Measurements from ENCODE around the gene BLTP1. TPM values are rescaled to one million over a fixed set of nuclear protein-coding genes. Genes with fewer than 3 reads are reported as not detected.
A peak's percentile ranks its signal among the peaks of the same experiment; 100 is the strongest.
"Not testable (repeated sequence)": the region's sequence is repeated elsewhere in the genome, so short reads cannot be mapped to it uniquely, and the experiment has no call there.

The BLTP1 gene
- 11.2 and 16.5 TPM in 2 replicates for total RNA-seq (2014; rRNA removed; shearing (Covaris generic))

- peak; percentile 72 for DNase-seq (ENCODE audit: low read depth)
Observed at GRCh38 chr4:122151982-122152710, at the start of gene BLTP1. Gene BLTP1 (plus strand): TSS chr4:122152331. CDS start chr4:122170648, 18,317 bp downstream.

- DNase-seq (ENCODE audit: low read depth), result peak; percentile 17
Observed at GRCh38 chr4:122104184-122104583, 47.9 kb upstream of the BLTP1 start.

GRCh38 chr4:122107680-122108079 is 44.5 kb upstream of the BLTP1 start:
- DNase-seq (ENCODE audit: low read depth), result no peak

DNA sequence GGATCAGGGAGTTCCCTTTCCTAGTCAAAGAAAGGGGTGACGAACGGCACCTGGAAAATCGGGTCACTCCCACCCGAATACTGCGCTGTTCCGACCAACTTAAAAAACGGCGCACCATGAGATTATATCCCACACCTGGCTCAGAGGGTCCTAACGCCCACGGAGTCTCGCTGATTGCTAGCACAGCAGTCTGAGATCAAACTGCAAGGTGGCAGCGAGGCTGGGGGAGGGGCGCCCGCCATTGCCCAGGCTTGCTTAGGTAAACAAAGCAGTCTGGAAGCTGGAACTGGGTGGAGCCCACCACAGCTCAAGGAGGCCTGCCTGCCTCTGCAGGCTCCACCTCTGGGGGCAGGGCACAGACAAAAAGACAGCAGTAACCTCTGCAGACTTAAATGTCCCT is 41.8 kb upstream of the BLTP1 start:
- not testable (repeated sequence) for DNase-seq (ENCODE audit: low read depth)

DNA sequence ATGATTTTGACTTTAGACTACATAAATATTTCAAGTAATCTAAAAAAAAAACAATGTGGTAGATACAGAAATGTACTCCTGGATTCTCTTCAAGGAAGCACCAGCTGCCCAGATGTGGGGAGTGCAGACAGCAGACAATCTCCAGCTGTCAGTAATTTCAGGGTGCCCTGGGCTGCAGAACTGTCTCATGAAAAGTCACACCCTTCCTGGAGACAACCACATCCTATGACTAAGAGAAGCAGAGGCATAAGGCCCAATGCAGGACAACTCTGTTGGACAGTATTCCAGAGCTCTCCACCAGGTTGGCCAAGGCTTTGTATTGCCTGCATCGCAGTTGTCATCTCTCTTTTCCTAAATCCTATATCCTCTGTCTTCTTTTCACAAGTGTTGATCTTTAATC is 34.4 kb upstream of the BLTP1 start:
- peak; percentile 3 for DNase-seq (ENCODE audit: low read depth)

DNA sequence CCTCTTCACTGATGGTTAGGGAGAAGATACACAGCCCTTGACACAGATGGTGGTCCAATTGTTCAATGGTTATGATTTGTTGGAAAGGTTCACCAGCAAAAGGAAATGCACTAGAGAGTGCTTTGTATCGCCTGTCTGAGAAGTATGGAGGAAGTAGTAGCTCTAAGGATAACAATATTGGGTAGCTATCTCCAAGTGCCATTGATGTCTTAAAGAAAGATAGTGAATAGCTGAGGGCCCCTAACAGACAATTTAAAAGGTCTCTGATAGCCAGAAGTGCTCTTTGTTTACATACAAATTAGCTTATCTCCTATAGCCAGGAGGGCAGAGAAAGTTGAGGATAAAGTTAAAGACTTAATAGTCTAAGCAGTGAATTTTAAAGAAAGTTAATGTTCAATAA is 33.9 kb upstream of the BLTP1 start:
- DNase-seq (ENCODE audit: low read depth), result no peak

DNA sequence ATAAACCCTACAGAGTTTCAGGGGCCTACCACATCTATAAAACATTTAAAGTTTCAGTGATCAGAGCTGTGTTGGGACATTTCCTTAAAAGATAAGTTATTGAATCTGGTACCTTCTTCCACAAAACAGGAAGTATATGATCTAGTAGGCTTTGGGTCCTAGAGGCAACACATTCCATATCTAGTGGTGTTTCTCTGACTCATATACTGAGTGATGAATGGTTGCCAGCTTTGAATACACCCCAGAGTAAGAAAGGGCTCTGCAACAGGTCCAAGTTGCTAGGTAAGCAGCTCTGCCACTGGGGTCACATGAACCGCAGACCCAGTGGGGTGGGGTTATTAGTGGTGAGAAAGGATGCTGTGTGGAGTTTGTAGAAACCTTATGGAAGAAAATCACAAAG is 32.4 kb upstream of the BLTP1 start:
- DNase-seq (ENCODE audit: low read depth), result peak; percentile 27

DNA sequence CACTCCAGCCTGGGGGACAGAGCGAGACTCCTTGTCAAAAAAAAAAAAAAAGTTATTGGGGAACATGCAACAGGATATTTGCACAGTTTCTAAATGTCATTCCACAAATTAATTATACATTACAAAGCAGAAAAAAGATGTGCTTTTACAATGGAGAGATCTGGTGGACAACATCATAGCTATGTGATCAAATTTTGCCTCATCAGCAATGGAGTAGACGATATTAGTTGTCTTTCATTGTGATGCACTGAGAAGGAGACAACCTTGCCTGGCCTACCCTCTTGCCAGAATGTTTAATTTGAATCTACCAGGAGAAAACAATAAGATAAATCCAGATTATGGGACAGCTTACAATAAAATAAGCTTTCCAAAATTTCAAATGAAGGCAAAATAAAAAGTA is 30.5 kb upstream of the BLTP1 start:
- no peak for DNase-seq (ENCODE audit: low read depth)

- DNase-seq (ENCODE audit: low read depth), result no peak
Observed at GRCh38 chr4:122122083-122122482, 30.0 kb upstream of the BLTP1 start.

DNA sequence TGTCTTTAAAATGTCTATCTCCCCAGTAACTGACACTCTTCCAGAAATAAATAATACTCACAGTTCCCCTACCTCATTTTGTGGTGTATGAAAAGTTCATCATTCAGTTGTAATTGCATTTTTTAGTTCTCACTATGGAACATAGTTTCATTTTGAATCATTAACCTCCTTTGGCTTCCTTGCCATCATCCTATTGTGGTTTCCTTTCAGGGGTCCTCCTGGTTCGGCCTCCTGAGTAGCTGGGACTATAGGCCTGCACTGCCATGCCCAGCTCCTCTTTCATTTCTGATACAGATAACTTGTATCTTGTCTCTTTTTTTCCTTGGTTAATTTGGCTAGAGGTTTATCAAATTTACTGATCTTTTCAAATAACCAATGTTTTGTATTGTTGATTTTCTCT is 23.1 kb upstream of the BLTP1 start:
- DNase-seq (ENCODE audit: low read depth), result no peak

- DNase-seq (ENCODE audit: low read depth), result no peak
Observed at GRCh38 chr4:122131562-122132157, 20.5 kb upstream of the BLTP1 start.

- no peak for DNase-seq (ENCODE audit: low read depth)
Observed at GRCh38 chr4:122132891-122133290, 19.2 kb upstream of the BLTP1 start.

GRCh38 chr4:122139139-122139538 is 13.0 kb upstream of the BLTP1 start:
- DNase-seq (ENCODE audit: low read depth), result no peak

- DNase-seq (ENCODE audit: low read depth), result no peak
Observed at GRCh38 chr4:122140834-122141233, 11.3 kb upstream of the BLTP1 start.

DNA sequence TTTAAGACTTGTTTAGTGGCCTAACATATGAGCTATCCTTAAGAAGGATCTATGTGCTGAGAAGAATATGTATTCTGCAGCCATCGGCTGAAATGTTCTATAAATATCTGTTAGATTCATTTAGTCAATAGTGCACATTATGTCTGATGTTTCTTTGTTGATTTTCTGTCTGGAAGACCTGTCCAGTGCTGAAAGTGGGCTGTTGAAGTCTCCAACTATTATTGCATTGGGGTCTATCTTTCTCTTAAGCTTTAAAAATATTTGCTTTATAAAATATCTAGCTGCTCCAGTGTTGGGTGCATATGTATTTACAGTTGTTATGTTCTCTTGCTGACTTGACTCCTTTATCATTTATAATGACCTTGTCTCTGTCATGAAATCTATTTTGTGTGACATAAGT is 9.4 kb upstream of the BLTP1 start:
- DNase-seq (ENCODE audit: low read depth), result no peak

DNA sequence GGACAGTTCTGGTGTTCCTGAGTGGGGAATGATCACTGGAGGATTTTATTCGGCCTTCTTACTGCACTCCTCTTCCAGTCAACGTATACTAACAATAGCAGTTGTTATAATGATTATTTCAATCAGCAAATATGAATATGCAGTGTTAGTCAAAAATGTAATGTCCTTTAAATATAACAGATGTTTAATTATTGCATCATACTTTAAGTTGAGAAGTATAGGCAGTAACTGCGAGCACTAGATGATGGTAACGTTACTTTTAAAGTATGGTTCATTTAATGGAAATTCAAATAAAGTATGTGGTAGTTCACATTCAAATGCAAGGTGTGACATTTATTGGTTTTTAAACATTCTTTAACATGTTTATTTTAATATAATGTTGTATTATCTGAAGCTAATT is 5.5 kb upstream of the BLTP1 start:
- DNase-seq (ENCODE audit: low read depth), result no peak

DNA sequence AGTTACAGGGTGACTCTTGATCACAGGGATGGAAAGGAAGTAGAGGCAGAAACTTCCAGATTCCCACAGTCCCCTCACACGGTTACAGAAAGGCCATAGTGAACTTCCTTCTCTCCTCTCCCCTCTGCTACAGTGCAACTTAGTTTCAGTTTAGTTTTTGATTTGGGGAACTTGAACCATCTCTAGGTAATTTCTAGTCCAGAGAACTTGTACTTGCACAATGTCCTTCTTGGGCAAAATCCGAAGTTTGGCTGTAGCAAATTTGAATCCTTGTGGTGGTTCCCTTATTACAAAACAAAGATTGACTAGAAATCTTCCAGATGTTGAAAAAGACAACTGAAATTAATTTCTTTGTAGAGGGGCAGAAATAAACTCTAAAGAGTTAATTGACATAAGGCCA is 1.2 kb upstream of the BLTP1 start:
- DNase-seq (ENCODE audit: low read depth), result no peak

- peak; percentile 39 for DNase-seq (ENCODE audit: low read depth)
Observed at GRCh38 chr4:122152711-122153226, 638 bp downstream of the BLTP1 start.

- no peak for DNase-seq (ENCODE audit: low read depth)
Observed at GRCh38 chr4:122156819-122157218, 4.7 kb downstream of the BLTP1 start.

DNA sequence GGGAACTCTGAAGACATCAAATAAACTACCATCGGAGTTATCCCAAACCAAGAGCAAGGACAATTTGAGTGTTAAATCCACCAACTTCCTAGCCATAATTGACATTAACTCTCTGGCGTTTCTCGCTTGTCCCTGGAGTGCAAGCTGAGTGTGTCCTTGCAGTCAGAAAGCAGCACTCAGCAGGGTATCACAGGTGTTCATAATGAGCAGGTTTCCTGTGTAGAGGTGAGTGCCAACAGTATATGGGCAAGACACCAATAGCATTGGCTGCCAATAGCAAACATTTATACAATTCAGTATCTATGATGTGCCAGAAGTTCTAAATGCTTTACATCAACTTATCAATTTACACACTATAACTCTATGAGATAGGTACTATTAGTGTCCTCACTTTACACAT is 11.2 kb downstream of the BLTP1 start:
- no peak for DNase-seq (ENCODE audit: low read depth)

- DNase-seq (ENCODE audit: low read depth), result no peak
Observed at GRCh38 chr4:122163767-122164166, 11.6 kb downstream of the BLTP1 start.

DNA sequence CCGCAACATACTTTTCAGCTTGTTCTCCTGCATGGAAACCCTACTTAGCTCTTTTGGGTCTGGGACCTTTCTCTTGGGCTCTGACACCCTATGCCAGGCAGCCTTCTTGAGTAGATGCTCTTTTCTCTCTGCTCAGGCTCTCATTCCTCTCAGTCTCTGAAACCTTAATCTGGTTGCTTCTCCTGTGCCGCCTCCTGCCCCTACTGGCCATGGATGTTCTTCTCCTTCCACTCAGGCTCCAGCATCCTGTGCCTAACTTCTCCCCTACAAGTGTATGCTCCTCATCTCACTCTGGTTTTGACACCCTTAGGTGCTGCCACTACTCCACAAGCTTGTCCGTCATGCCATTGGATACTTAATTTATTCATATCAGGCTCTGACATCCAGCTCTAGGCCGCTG is 15.2 kb downstream of the BLTP1 start:
- no peak for DNase-seq (ENCODE audit: low read depth)

GRCh38 chr4:122170775-122171174 is 18.6 kb downstream of the BLTP1 start:
- no peak for DNase-seq (ENCODE audit: low read depth)
